GM12891 (cell line): Measurements from ENCODE around the gene ANKDD1B.

Source experiments
- POLR2A ChIP-seq: IDR thresholded peaks from 2 replicates; pipeline ENCODE4 v1.6.1; 2011; ENCODE audit warnings: low read depth, low read length, control low read depth
- POLR2AphosphoS5 ChIP-seq: IDR thresholded peaks from 2 replicates; pipeline ENCODE4 v1.6.1; 2011; ENCODE audit warnings: low read depth, low read length, control low read depth
- SPI1 ChIP-seq: IDR thresholded peaks from 2 replicates; pipeline ENCODE4 v1.6.1; 2011; ENCODE audit warnings: low read depth, low read length, control low read depth

DNA sequence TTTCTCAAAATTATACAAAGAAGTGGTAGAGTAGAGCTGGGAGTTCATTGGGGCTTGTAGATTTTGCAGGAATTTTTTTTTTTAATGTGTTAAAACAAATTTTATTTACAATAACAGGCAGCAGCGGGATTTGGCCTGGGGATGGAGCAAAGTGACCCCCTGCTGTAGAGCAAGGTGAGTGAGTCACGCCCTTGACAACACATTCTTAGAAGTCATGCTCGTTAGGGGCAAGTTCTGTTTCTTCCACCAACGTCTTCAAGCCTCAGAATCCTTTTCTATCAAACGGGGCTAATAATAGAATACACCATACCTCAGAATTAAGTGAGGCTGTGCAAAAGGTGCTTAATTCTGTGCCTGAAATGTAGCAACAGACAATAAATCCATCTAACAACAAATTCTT is 1.1 kb upstream of the ANKDD1B start:
- TF ChIP-seq POLR2A (no peak), SPI1 (no peak), POLR2AphosphoS5 (no peak)
